Vagina (tissue), 2 donors: ENCODE results near the gene FUBP1.

ENCODE experiments used
- POLR2A ChIP-seq, 2 donors: fragments of 450-650 bp; IDR thresholded peaks; one replicate each; pipeline ENCODE4 v1.6.1; 2017; ENCODE audit warnings: antibody characterized with exemption in 2 of 2, mild to moderate bottlenecking in 2 of 2, moderate library complexity in 2 of 2
- POLR2AphosphoS5 ChIP-seq, 2 donors: sonication (generic); formaldehyde crosslinking; IDR thresholded peaks; one replicate each; pipeline ENCODE4 v1.9.0; 2017; ENCODE audit warnings: antibody characterized with exemption in 2 of 2, mild to moderate bottlenecking in 2 of 2, low read depth in 1 of 2; ENCODE audit not compliant: insufficient read depth in 1 of 2

- TF ChIP-seq POLR2A (IDR thresholded peaks at IDR 0.05) = no peak
- no peak for TF ChIP-seq POLR2AphosphoS5 (IDR thresholded peaks at IDR 0.05; ENCODE audit: insufficient read depth in 1 of 2, low read depth in 1 of 2)
Observed at GRCh38 chr1:77925518-77925917, 53.4 kb downstream of the FUBP1 start.
